Thymus (tissue), 11 donors: ENCODE results near the gene GTF2H2C. TPM values are rescaled to one million over a fixed set of nuclear protein-coding genes. Genes with fewer than 3 reads are reported as not detected.
"Not testable (repeated sequence)": the region's sequence is repeated elsewhere in the genome, so short reads cannot be mapped to it uniquely, and the experiment has no call there.

Experiments used
- DNase-seq, 9 donors: peaks; one replicate each; pipeline ENCODE4 v3.0.0-alpha.2; 2013; ENCODE audit warnings: low spot score in 9 of 9, low read depth in 6 of 9, missing footprints in 1 of 9
- H3K27ac ChIP-seq, 2 donors: one replicate each; pipeline ENCODE4 v1.5.1; 2013; ENCODE audit warnings: control low read depth in 1 of 2, low read depth in 1 of 2, low read length in 1 of 2, mild to moderate bottlenecking in 1 of 2, moderate library complexity in 1 of 2
- H3K27me3 ChIP-seq, 2 donors: one replicate each; pipeline ENCODE4 v1.5.1; 2013; ENCODE audit warnings: low read length in 1 of 2; ENCODE audit not compliant: control insufficient read depth in 2 of 2, insufficient read depth in 1 of 2
- H3K36me3 ChIP-seq, 2 donors: one replicate each; pipeline ENCODE4 v1.5.1; 2013; ENCODE audit warnings: low read length in 1 of 2, mild to moderate bottlenecking in 1 of 2, moderate library complexity in 1 of 2; ENCODE audit not compliant: control insufficient read depth in 2 of 2, insufficient read depth in 2 of 2
- H3K4me1 ChIP-seq, 2 donors: one replicate each; pipeline ENCODE4 v1.5.1; 2013; ENCODE audit warnings: low read length in 2 of 2; ENCODE audit not compliant: control insufficient read depth in 2 of 2, insufficient read depth in 2 of 2
- H3K4me3 ChIP-seq, 2 donors: one replicate each; pipeline ENCODE4 v1.5.1; 2013; ENCODE audit warnings: low read length in 2 of 2, control low read depth in 1 of 2, mild to moderate bottlenecking in 1 of 2
- H3K9me3 ChIP-seq, 2 donors: one replicate each; pipeline ENCODE4 v1.5.1; 2013; ENCODE audit warnings: low read length in 1 of 2, mild to moderate bottlenecking in 1 of 2; ENCODE audit not compliant: control insufficient read depth in 2 of 2, insufficient read depth in 1 of 2
- WGBS: extraction: QIAGEN DNeasy Blood & Tissue Kit; methylation state at CpG from one replicate; pipeline ENCODE4 v1.1.7; 2013; 5-methylcytosine and 5-hydroxymethylcytosine counted together
- polyA plus RNA-seq: library from polyadenylated mRNA; stranded (reverse); fragments of 200-250 nt; gene quantifications from one replicate; pipeline ENCODE4 v1.2.3, GENCODE V29; 2013
- total RNA-seq: library from RNA; stranded (reverse); fragments of 120-200 nt; gene quantifications from one replicate; pipeline ENCODE4 v1.2.4, GENCODE V29; 2013
- donor health status: healthy.

Gene GTF2H2C
- total and polyA plus RNA-seq, 2 donors, result 27.9 to 32.0 TPM

- WGBS, result 97% methylated on average over 9 of the region's 9 CpGs
- Histone ChIP-seq H3K27me3 (no peaks in the 10 kb centered on the region), H3K9me3 (no peaks in the 10 kb centered on the region), H3K27ac (no peak overlapping the region), H3K4me1 (no peaks in the 10 kb centered on the region), H3K4me3 (no peak overlapping the region), H3K36me3 (no peaks in the 10 kb centered on the region)
- no peak for DNase-seq
These were observed 33.3 kb upstream of the GTF2H2C start for GRCh38 chr5:69526660-69527059.

DNA sequence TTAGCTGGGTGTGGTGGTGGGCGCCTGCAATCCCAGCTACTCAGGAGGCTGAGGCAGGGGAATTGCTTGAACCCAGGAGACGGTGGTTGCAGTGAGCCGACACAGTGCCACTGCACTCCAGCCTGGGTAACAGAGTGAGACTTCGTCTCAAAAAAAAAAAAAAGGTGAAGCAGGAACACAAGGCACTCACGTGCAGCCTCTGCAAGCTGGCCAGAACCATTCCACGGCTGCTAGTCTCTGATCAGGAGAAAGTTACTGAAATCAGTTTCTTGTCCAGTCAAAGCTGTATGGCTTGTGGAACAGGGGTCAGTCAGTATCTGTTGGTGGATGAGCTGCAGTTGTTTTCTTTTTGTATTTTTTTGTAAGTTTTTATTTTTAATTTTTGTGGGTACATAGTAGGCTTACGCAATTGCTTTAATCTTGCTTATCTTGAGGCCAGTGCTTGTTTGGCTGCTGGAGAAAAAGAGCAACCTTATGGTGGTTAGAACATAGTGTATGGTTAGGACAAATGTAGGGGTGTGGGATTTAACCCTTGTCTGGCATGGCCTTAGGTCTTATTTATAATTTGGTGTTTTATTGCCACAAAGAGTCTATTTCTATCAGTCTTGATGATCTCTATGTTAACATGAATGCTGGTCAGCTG lies 32.7 kb upstream of the GTF2H2C start:
- Histone ChIP-seq H3K4me3 (no peak overlapping the region), H3K27ac (no peak overlapping the region), H3K36me3 (no peaks in the 10 kb centered on the region)

GRCh38 chr5:69528035-69528434 lies 32.0 kb upstream of the GTF2H2C start:
- no peak for DNase-seq
- Histone ChIP-seq H3K27ac (no peak overlapping the region), H3K9me3 (no peaks in the 10 kb centered on the region), H3K4me3 (no peak overlapping the region), H3K36me3 (no peaks in the 10 kb centered on the region), H3K4me1 (no peaks in the 10 kb centered on the region), H3K27me3 (no peaks in the 10 kb centered on the region)
- 89% methylated on average over 5 of the region's 5 CpGs for WGBS

More for the DNA sequence above, 32.7 kb upstream of the GTF2H2C start:
- no peaks in the 10 kb centered on the region for H3K4me1 ChIP-seq
- H3K27me3 ChIP-seq, result no peaks in the 10 kb centered on the region
- no peak for DNase-seq
- H3K9me3 ChIP-seq, result no peaks in the 10 kb centered on the region
- 96% methylated on average over 7 of the region's 7 CpGs for WGBS

DNA sequence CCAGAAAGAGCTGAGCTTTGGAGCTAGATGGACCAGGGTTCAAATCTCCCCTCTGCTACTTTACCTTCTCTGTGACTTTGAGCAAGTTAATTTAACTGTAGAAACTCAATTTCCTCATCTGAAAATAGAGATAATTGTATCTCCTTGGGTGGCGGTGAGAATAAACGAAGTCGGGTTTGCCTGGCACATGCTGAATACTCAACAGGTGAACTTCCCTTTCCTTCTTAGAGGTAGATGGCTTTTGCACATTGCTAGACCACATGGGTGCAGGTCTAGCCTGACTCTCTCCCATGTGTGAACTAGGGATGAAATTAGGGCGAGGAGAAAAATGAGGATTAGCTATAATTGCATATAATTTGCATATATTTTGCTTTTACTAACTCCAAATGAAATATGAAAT lies 31.4 kb upstream of the GTF2H2C start:
- 96% methylated on average over 4 of the region's 4 CpGs for WGBS
- no peak overlapping the region for H3K27ac ChIP-seq
- H3K4me1 ChIP-seq, result no peaks in the 10 kb centered on the region

GRCh38 chr5:69530561-69531405 lies 29.2 kb upstream of the GTF2H2C start:
- Histone ChIP-seq H3K9me3 (no peaks in the 10 kb centered on the region), H3K4me1 (no peaks in the 10 kb centered on the region), H3K27me3 (no peaks in the 10 kb centered on the region), H3K27ac (no peak overlapping the region), H3K4me3 (no peak overlapping the region), H3K36me3 (no peaks in the 10 kb centered on the region)
- 81% methylated on average over 7 of the region's 7 CpGs for WGBS
- no peak for DNase-seq

More for the DNA sequence above, 31.4 kb upstream of the GTF2H2C start:
- no peak for DNase-seq
- Histone ChIP-seq H3K9me3 (no peaks in the 10 kb centered on the region), H3K27me3 (no peaks in the 10 kb centered on the region), H3K36me3 (no peaks in the 10 kb centered on the region), H3K4me3 (no peak overlapping the region)

GRCh38 chr5:69531406-69531801 lies 28.6 kb upstream of the GTF2H2C start:
- WGBS, result 88% methylated on average over 3 of the region's 3 CpGs
- no peaks in the 10 kb centered on the region for H3K36me3 ChIP-seq
- no peaks in the 10 kb centered on the region for H3K4me1 ChIP-seq
- H3K4me3 ChIP-seq, result no peak overlapping the region
- no peaks in the 10 kb centered on the region for H3K27me3 ChIP-seq
- DNase-seq, result no peak
- no peak overlapping the region for H3K27ac ChIP-seq
- no peaks in the 10 kb centered on the region for H3K9me3 ChIP-seq

DNA sequence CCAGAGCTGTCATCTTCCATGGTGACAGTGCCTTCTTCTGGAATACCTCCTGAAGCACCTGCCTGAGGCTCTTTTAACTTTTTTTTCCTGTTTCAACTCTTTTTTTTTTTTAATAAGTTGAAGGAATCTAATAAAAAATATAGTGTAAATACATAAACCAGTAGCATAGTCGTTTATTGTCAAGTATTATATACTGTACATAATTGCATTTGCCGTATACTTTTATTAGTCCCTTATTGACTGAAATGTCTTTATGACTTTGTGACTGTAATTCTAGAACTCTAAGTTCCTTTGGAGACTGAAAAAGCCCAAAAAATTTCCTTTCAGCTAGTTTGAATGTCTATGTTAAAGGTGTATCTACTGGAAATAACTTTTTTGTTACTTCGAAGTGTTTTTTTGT lies 22.1 kb upstream of the GTF2H2C start:
- not testable (repeated sequence) for H3K4me3 ChIP-seq, H3K27me3 ChIP-seq, H3K27ac ChIP-seq, H3K9me3 ChIP-seq, H3K36me3 ChIP-seq, H3K4me1 ChIP-seq, DNase-seq
- WGBS, result 94% methylated on average over 3 of the region's 3 CpGs

GRCh38 chr5:69538735-69539134 lies 21.3 kb upstream of the GTF2H2C start:
- WGBS, result 100% methylated on average over 1 of the region's 2 CpGs

GRCh38 chr5:69541347-69541746 lies 18.6 kb upstream of the GTF2H2C start:
- not testable (repeated sequence) for DNase-seq, H3K27ac ChIP-seq, H3K9me3 ChIP-seq, H3K36me3 ChIP-seq, H3K4me3 ChIP-seq, H3K4me1 ChIP-seq, H3K27me3 ChIP-seq
- no CpG with 5 or more reads among the region's 1 CpG for WGBS

More at GRCh38 chr5:69538735-69539134, 21.3 kb upstream of the GTF2H2C start:
- H3K9me3 ChIP-seq, H3K4me1 ChIP-seq, DNase-seq, H3K27ac ChIP-seq, H3K27me3 ChIP-seq, H3K36me3 ChIP-seq, H3K4me3 ChIP-seq: not testable (repeated sequence)
